Thyroid gland (tissue), 4 donors: ENCODE measurements around the gene DDX24.

ENCODE experiments used
- CTCF ChIP-seq, 6 experiments: fragments of 200-600 bp in 3 of 6; fragments of 450-650 bp in 3 of 6; sonication (generic) in 3 of 6; IDR thresholded peaks; one replicate each; pipeline ENCODE4 v1.5.1; 2016 to 2019; ENCODE audit warnings: antibody characterized with exemption in 6 of 6, mild to moderate bottlenecking in 2 of 6, inconsistent platforms in 1 of 6, moderate library complexity in 1 of 6
- POLR2A ChIP-seq, 2 donors: fragments of 450-650 bp; IDR thresholded peaks; one replicate each; pipeline ENCODE4 v1.6.1; 2017; ENCODE audit warnings: antibody characterized with exemption in 2 of 2, mild to moderate bottlenecking in 2 of 2, moderate library complexity in 1 of 2

GRCh38 chr14:94015223-94015622 lies 65.8 kb downstream of the DDX24 start:
- no peak for TF ChIP-seq CTCF (IDR thresholded peaks at IDR 0.05)
- no peak for TF ChIP-seq POLR2A (IDR thresholded peaks at IDR 0.05)
